ENCODE measurements around the gene TAF11L10.
"Not testable (repeated sequence)": the region's sequence is repeated elsewhere in the genome, so short reads cannot be mapped to it uniquely, and the experiment has no call there.

Gene TAF11L10

DNA sequence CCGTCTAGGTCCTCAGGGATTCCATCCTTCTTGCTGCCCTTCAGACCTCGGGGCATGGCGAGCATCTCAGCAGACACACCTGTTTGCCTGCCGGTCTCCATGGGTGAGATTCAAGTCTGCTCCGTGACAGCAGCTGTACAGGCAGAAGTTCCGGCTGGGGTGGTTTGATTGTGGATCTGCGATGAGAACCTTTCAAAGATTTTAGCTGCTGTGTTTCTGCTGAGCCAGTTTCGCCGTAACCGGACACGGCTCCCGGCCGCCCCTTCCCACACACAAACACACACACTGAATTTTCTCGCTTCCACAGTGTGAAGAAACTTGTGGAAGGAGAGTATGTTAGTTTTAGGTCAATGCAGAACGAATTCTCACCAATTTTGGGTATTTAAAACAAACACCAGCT lies at the start of gene TAF11L10:
Gene TAF11L10, minus strand, starts transcription at position 101 of the 400 bp plus-strand sequence.
- not testable (repeated sequence) for DNase-seq (ENCODE audit: low spot score)

DNA sequence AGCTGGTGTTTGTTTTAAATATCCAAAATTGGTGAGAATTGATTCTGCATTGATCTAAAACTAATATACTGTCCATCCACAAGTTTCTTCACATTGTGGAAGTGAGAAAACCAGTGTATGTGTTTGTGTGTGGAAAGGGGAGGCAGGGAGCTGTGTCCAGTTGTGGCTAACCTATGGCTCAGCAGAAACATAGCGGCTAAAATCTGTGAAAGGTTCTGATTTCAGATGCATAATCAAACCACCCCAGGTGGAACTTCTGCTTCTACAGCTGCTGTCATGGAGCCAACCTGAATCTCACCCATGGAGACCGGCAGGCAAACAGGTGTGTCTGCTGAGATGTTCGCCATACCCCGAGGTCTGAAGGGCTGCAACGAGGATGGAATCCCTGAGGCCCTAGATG lies 36.5 kb upstream of the TAF11L10 start, which contains the start of gene TAF11L14:
Gene TAF11L14, plus strand, starts transcription at position 301 of the 400 bp plus-strand sequence.
- no peak for DNase-seq (ENCODE audit: low spot score)

DNA sequence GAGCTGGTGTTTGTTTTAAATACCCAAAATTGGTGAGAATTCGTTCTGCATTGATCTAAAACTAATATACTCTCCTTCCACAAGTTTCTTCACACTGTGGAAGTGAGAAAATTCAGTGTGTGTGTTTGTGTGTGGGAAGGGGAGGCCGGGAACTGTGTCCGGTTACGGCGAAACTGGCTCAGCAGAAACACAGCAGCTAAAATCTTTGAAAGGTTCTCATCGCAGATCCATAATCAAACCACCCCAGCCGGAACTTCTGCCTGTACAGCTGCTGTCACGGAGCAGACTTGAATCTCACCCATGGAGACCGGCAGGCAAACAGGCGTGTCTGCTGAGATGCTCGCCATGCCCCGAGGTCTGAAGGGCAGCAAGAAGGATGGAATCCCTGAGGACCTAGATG lies 34.2 kb upstream of the TAF11L10 start, which contains the start of gene TAF11L13:
Gene TAF11L13, plus strand, starts transcription at position 301 of the 400 bp plus-strand sequence.
- not testable (repeated sequence) for DNase-seq (ENCODE audit: low spot score)

DNA sequence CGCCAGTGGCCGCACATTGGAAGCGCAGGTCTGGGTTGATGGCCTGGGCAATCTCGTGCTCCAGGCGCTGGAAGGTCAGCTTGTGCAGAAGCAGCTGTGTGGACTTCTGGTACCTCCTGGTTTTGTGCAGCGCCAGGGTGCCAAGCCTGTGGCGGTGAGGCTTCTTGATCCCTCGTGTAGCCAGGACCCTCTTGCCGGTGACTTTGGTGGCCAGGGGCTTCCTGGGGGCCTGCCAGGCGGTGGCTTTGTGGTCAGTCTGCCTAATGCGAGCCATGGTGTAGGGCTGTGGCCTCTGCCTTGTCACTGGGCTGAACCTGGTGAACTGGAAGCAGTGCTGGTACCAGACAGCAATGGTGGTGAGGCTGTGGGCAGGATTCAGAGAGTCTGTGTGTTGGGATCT lies 28.1 kb upstream of the TAF11L10 start:
- no peak for DNase-seq (ENCODE audit: low spot score)

GRCh38 chr5:17620627-17621026 lies 23.0 kb upstream of the TAF11L10 start:
- no peak for DNase-seq (ENCODE audit: low spot score)

DNA sequence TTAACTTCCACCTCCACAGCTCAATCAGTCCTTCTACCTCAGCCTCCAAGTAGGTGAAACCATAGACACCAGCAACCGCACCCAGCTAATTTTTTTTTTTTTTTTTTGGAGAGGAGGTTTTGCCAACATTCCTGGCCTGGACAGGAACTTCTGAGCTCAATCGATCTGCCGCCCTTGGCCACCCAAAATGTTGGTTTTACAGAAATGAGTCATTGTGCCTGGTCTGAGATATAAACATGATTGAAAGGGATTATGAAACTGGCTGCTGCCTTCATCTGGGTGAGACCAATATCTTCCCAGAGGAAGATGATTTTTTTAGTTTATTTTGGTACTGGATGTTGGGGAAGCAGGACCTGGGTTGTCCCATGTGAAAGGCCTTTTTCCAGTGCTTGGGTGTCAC lies 21.7 kb upstream of the TAF11L10 start:
- no peak for DNase-seq (ENCODE audit: low spot score)

- DNase-seq (ENCODE audit: low spot score), result no peak
These were observed 17.4 kb upstream of the TAF11L10 start for GRCh38 chr5:17614872-17615605.

- not testable (repeated sequence) for DNase-seq (ENCODE audit: low spot score)
These were observed 12.5 kb upstream of the TAF11L10 start, which contains the start of gene TAF11L12 for GRCh38 chr5:17610092-17610491. Gene TAF11L12, plus strand, starts transcription at chr5:17610392.

- not testable (repeated sequence) for DNase-seq (ENCODE audit: low spot score)
These were observed 9.8 kb upstream of the TAF11L10 start for GRCh38 chr5:17607461-17607860.

DNA sequence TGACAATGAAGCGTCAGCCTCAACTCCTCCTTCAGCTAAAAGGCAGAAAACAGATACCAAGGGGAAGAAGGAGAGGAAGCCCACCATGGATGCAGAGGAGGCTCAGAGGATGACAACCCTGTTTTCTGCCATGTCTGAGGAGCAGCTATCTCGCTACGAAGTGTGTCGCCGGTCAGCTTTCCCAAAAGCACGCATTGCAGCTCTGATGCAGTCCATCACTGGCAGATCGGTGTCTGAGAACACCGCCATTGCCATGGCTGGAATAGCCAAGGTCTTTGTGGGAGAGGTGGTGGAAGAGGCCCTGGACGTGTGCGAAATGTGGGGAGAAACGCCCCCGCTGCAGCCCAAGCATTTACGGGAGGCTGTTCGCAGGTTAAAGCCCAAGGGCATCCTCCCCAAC lies 7.3 kb upstream of the TAF11L10 start:
- DNase-seq (ENCODE audit: low spot score), result no peak

GRCh38 chr5:17603880-17604279 lies 6.3 kb upstream of the TAF11L10 start, which contains the start of gene TAF11L11:
Gene TAF11L11, plus strand, starts transcription at chr5:17604183.
- not testable (repeated sequence) for DNase-seq (ENCODE audit: low spot score)

DNA sequence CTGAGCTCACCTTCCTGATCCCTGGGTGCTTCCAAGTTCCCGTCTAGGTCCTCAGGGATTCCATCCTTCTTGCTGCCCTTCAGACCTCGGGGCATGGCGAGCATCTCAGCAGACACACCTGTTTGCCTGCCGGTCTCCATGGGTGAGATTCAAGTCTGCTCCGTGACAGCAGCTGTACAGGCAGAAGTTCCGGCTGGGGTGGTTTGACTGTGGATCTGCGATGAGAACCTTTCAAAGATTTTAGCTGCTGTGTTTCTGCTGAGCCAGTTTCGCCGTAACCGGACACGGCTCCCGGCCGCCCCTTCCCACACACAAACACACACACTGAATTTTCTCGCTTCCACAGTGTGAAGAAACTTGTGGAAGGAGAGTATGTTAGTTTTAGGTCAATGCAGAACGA lies 3.4 kb downstream of the TAF11L10 start, which contains the start of gene TAF11L9:
Gene TAF11L9, minus strand, starts transcription at position 140 of the 400 bp plus-strand sequence.
- not testable (repeated sequence) for DNase-seq (ENCODE audit: low spot score)

- DNase-seq (ENCODE audit: low spot score), result not testable (repeated sequence)
These were observed 6.8 kb downstream of the TAF11L10 start, which contains the start of gene TAF11L8 for GRCh38 chr5:17590860-17591259. Gene TAF11L8, minus strand, starts transcription at chr5:17590960.

- DNase-seq (ENCODE audit: low spot score), result not testable (repeated sequence)
These were observed 12.0 kb downstream of the TAF11L10 start, which contains the start of gene TAF11L7 for GRCh38 chr5:17585658-17586057. Gene TAF11L7, minus strand, starts transcription at chr5:17585758.

Measured in D341Med (cell line).